ENCODE results near the gene NFASC.

Gene NFASC

GRCh38 chr1:204928671-204929486 lies 58.2 kb downstream of the NFASC start:
- DNase-seq (ENCODE audit: low spot score), result no peak

GRCh38 chr1:204929487-204930154 lies 59.0 kb downstream of the NFASC start:
- no peak for DNase-seq (ENCODE audit: low spot score)

GRCh38 chr1:204930155-204930523 lies 59.5 kb downstream of the NFASC start:
- DNase-seq (ENCODE audit: low spot score), result no peak

- DNase-seq (ENCODE audit: low spot score), result no peak
These were observed 60.7 kb downstream of the NFASC start for GRCh38 chr1:204931313-204931712.

GRCh38 chr1:204931768-204932572 lies 61.3 kb downstream of the NFASC start:
- DNase-seq (ENCODE audit: low spot score), result no peak

- DNase-seq (ENCODE audit: low spot score), result no peak
These were observed 61.9 kb downstream of the NFASC start for GRCh38 chr1:204932573-204932909.

GRCh38 chr1:204935155-204935554 lies 64.5 kb downstream of the NFASC start:
- DNase-seq (ENCODE audit: low spot score), result no peak

GRCh38 chr1:204936765-204937164 lies 66.1 kb downstream of the NFASC start:
- DNase-seq (ENCODE audit: low spot score), result no peak

- DNase-seq (ENCODE audit: low spot score), result no peak
These were observed 67.2 kb downstream of the NFASC start for GRCh38 chr1:204937901-204938300.

GRCh38 chr1:204940591-204940990 lies 69.9 kb downstream of the NFASC start:
- DNase-seq (ENCODE audit: low spot score), result no peak

GRCh38 chr1:204941421-204942338 lies 71.0 kb downstream of the NFASC start:
- DNase-seq (ENCODE audit: low spot score), result peak; percentile 40

- DNase-seq (ENCODE audit: low spot score), result no peak
These were observed 72.8 kb downstream of the NFASC start for GRCh38 chr1:204943495-204943894.

GRCh38 chr1:204944662-204945061 lies 74.0 kb downstream of the NFASC start:
- DNase-seq (ENCODE audit: low spot score), result no peak

- no peak for DNase-seq (ENCODE audit: low spot score)
These were observed 74.9 kb downstream of the NFASC start for GRCh38 chr1:204945565-204945977.

- no peak for DNase-seq (ENCODE audit: low spot score)
These were observed 76.0 kb downstream of the NFASC start for GRCh38 chr1:204946640-204947039.

GRCh38 chr1:204947338-204947737 lies 76.7 kb downstream of the NFASC start:
- no peak for DNase-seq (ENCODE audit: low spot score)

GRCh38 chr1:204947747-204948146 lies 77.1 kb downstream of the NFASC start:
- no peak for DNase-seq (ENCODE audit: low spot score)

GRCh38 chr1:204950353-204951001 lies 79.8 kb downstream of the NFASC start:
- no peak for DNase-seq (ENCODE audit: low spot score)

GRCh38 chr1:204958317-204959307 lies 88.0 kb downstream of the NFASC start:
- DNase-seq (ENCODE audit: low spot score), result no peak

GRCh38 chr1:204959374-204959773 lies 88.7 kb downstream of the NFASC start:
- DNase-seq (ENCODE audit: low spot score), result no peak

Data from kidney capillary endothelial cell (primary cell).